Activated naive CD4-positive, alpha-beta T cell treated with Interleukin-2 at 50 U/mL for 16 hours (primary cell): Measurements from ENCODE around the gene KREMEN2.
"Not testable (repeated sequence)": the region's sequence is repeated elsewhere in the genome, so short reads cannot be mapped to it uniquely, and the experiment has no call there.

Experiments used
- DNase-seq: peaks from one replicate; pipeline ENCODE4 v3.0.0-alpha.2; 2020

Gene KREMEN2

DNA sequence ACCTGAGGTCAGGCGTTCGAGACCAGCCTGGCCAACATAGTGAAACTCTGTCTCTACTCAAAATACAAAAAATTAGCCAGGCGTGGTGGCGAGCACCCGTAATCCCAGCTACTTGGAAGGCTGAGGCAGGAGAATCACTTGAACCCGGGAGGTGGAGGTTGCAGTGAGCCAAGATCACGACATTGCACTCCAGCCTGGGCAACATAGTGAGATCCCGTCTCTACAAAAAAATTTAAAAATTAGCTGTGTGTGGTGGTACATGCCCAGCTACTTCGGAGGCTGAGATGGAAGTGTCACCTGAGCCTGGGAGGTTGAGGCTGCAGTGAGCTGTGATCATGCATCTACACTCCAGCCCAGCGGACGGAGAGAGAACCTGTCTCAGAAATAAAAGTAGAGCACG, 20.4 kb upstream of the KREMEN2 start:
- not testable (repeated sequence) for DNase-seq

GRCh38 chr16:2946649-2947048, 17.4 kb upstream of the KREMEN2 start:
- DNase-seq = no peak

GRCh38 chr16:2948807-2949704, 15.0 kb upstream of the KREMEN2 start:
- no peak for DNase-seq

GRCh38 chr16:2949705-2950352, 14.2 kb upstream of the KREMEN2 start:
- no peak for DNase-seq

GRCh38 chr16:2950353-2950724, 13.7 kb upstream of the KREMEN2 start:
- DNase-seq = no peak

GRCh38 chr16:2950773-2951172, 13.3 kb upstream of the KREMEN2 start:
- no peak for DNase-seq

- no peak for DNase-seq
These were observed 11.4 kb upstream of the KREMEN2 start for GRCh38 chr16:2952679-2953078.

DNA sequence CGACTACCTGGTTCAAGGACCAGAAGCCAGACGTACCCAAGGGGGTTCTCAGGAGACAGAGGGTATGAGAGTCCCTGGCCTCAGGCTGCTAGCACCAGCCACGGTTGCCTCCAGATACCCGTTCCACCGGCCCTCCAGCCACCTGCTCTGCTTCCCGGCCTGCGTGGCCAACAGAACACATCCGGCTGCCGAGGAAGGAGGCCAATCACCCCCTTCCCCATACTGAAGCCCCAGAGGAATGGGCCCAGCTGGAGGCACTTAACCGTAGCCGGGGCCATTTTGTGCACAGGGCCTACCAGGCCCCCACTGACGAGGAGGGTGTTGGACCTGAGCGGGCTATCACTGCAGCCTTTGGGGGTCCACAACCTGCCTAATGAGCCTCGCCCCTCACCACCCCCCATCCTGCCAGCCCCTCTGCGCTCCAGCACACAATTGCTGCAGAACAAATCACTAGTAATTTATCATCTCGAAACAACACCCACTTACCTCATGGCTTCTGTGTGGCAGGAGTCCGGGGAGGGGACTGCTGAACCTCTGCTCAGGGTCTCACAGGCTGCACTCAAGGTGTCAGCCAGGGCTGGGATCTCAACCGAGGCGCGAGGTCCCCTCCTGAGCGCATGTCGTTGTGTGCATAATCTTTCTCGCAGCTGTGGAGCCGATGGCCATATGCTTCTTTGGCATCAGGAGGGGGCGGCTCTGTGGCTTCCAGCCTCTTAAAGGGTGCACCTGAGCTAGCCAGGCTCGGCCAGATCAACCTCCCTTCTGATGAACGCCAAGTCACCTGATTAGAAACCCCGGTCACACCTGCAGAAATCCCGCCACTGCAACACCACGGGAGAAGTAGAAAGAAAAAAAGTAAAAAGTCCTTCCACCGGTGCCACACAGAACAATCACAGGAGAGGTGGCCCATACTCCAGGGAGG, 10.1 kb upstream of the KREMEN2 start:
- DNase-seq = no peak

GRCh38 chr16:2954656-2955381, 9.3 kb upstream of the KREMEN2 start:
- DNase-seq = no peak

- no peak for DNase-seq
These were observed 8.7 kb upstream of the KREMEN2 start for GRCh38 chr16:2955438-2955778.

GRCh38 chr16:2955779-2956578, 8.1 kb upstream of the KREMEN2 start:
- DNase-seq = no peak

DNA sequence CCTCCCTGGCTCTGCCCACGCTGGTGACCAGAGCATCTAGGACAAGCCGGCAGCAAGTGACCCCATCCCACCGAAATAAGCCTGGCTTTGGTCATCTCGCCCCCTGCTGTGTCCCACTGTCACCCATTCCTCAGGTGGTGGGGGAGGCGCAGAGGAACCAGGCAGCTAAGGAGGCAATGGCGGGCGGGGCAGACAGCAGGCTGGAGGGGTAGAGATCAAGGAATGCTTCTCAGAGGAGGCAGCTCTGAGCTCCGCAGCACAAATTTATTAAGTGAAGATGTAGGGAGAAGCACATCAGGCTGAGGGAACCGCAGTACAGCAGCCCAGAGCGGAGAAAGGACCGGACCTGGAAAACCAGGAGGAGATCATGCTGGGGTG, 7.5 kb upstream of the KREMEN2 start:
- DNase-seq = no peak

GRCh38 chr16:2959206-2959605, 4.9 kb upstream of the KREMEN2 start:
- DNase-seq = no peak

DNA sequence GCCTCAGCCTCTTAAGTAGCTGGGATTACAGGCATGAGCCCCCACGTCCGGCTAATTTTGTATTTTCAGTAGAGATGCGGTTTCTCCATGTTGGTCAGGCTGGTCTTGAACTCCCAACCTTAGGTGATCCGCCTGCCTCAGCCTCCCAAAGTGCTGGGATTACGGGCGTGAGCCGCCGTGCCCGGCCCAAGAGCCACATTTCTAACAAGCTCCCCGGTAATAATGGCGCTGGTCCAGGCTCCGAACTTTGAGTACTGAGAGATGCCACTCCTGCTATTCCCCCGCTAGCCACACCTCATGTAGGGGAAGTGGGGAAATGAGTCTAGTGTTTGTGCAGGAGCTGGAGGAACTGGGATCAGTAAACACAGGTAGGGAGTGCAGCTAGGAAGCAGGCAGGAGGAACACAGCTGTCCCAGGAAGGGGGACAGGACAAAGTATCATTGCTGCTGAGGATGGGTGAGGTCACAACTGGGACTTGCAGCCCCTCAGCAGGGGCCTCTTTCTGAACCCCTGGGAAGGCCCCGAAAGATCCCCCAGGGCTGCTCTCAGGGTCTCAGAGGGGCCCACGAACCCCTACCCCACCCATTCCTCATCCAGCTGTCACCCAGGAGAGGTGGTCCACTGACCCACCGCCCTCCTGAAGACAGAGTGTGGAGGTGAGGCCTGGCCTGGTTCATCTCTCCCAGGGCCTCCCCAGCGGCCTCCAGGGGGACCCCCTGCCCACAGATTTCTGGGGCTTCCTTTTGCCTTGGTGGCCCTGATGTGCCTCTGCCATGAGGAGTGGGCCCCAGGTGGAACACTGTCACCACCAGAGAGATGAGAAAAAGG, 3.7 kb upstream of the KREMEN2 start:
- no peak for DNase-seq

DNA sequence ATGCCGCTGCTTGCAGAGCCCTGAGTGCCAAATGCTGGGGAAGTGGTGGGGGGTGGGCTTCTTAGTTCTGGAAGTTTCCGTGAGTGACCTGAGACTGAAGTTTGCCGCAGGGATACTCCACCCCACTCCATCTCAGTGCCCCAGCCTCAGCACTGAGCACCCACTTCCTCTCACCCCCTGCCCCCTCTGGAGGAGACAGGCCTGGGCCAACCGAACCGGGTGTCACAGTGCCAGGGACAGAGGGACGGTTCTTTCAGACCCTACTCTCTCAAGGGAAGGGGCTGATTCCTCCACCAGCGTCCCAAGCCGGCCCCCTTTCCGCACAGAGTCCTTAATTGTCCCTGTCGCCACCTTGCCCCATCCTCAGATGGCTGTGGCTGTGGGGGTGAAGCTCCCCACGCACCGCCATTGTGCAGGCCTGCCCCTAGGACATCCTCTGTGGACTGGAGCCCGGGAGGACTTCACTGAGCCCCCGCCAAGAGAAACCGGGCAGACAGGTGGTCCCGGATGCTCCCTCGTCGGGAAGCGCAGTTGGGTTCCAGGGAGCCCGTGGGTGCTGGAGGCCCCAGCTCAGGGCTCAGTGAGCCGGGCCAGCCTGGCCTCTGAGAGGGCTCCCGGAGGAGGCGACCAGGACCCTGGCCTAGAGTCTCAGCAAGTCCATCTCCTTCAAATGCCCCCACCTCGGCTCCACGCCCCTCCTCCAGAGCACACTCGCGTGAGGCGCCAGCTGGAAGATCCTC, 1.6 kb upstream of the KREMEN2 start:
- no peak for DNase-seq

DNA sequence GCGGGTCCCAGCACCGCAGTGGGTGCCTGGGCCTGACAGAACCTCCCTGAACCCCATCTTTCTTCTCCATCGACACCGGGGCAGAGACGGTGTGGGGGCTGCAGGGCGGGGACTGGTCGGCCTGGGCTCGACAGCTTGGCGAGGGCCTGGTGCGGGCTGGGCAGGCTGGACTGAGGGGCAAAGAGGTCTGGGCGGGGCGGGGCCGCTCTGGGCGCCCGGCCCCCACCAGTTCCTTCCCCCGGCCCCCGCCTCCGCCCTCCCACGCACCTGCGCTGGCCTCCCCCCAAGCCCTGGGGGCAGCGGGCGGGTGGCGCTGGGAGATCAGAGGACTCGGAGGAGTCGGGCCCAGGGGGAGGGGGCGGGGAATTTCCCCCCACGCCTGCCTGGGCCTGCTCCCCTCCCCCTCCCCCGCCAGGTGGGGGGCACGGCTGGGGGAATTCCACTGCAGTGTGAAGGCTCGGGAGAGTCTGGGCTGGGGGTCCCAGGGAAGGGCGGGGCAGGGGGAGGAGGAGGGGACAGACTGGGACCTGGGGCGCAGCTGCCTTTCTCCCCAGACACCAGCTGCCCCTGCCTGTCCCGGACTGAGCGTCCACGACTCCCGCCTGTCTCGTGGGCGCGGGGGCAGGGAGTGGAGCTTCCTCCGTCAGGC, 877 bp upstream of the KREMEN2 start:
- DNase-seq = peak; percentile 21

DNA sequence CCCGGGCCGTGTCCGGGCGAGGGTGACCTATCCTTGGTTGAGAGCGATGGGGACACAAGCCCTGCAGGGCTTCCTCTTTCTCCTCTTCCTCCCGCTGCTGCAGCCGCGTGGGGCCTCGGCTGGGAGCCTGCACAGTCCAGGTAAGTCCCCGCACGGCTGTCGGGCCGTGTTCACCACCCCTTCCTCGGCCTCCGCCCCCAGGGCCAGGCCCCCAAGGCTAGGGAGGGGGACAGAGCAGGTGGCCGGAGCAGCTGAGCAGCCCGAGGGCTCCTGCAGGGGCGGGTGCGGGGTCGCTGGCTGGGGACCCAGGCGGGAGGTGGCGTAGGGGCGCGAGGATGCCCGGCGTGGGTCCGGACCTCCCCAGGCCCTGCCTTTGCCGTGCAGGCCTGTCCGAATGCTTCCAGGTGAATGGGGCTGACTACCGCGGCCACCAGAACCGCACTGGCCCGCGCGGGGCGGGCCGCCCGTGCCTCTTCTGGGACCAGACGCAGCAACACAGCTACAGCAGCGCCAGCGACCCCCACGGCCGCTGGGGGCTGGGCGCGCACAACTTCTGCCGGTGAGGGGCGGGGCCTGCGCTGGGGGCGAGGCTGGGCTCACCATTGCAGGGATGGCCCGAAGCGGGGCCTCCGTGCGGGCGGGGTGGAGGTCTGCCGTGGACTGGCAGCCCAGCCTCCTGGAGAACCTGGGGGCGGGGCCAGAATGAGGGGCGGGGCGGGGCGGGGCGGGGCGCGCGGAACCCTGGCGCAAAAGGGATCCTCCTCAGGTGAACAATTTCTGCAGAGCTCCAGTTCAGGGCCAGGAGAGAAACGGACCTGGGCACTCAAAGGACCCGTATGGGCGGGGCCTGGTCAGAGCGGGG, 631 bp downstream of the KREMEN2 start:
- peak; percentile 67 for DNase-seq

GRCh38 chr16:2966043-2966807, 2.1 kb downstream of the KREMEN2 start:
- DNase-seq = no peak
